Mononuclear cell (primary cell): Measurements from ENCODE around the gene ZIC2. TPM values are rescaled to one million over a fixed set of nuclear protein-coding genes. Genes with fewer than 3 reads are reported as not detected.
"Not testable (repeated sequence)": the region's sequence is repeated elsewhere in the genome, so short reads cannot be mapped to it uniquely, and the experiment has no call there.

Source experiments
- H3K27me3 ChIP-seq: 2 replicates; pipeline ENCODE4 v1.6.0; 2011; ENCODE audit warnings: low read length, control low read depth; ENCODE audit not compliant: insufficient read depth
- H3K4me1 ChIP-seq: 2 replicates; pipeline ENCODE4 v1.5.1; 2011; ENCODE audit warnings: mild to moderate bottlenecking, low read length, control low read depth; ENCODE audit not compliant: insufficient read depth
- H3K4me3 ChIP-seq: 2 replicates; pipeline ENCODE4 v1.5.1; 2011; ENCODE audit warnings: mild to moderate bottlenecking, low read length, moderate library complexity
- H3K9me3 ChIP-seq: 2 replicates; pipeline ENCODE4 v1.5.1; 2011; ENCODE audit warnings: low read depth, mild to moderate bottlenecking, control low read depth, low read length
- total RNA-seq: library from RNA; depleted of rRNA; stranded (reverse); fragments of >200 nt; gene quantifications from one replicate; pipeline ENCODE4 v1.2.3, GENCODE V29; 2012

ZIC2 gene
- total RNA-seq, result not detected

GRCh38 chr13:99981735-99982035 is at the start of gene ZIC2:
Gene ZIC2 (plus strand): TSS chr13:99981784. CDS start chr13:99982065, 281 bp downstream.
- Histone ChIP-seq H3K4me1 (peaks cover 38% of the 10 kb centered on the region), H3K9me3 (no peaks in the 10 kb centered on the region), H3K4me3 (no peak within 1 kb of the TSS)

GRCh38 chr13:99932912-99933311 is 48.7 kb upstream of the ZIC2 start:
- no peaks in the 10 kb centered on the region for H3K27me3 ChIP-seq
- no peaks in the 10 kb centered on the region for H3K9me3 ChIP-seq
- H3K4me1 ChIP-seq, result no peaks in the 10 kb centered on the region
- no peak overlapping the region for H3K4me3 ChIP-seq

More at GRCh38 chr13:99981735-99982035, at the start of gene ZIC2:
- H3K27me3 ChIP-seq, result peaks cover 78% of the 10 kb centered on the region

- Histone ChIP-seq H3K9me3 (no peaks in the 10 kb centered on the region), H3K27me3 (no peaks in the 10 kb centered on the region), H3K4me1 (no peaks in the 10 kb centered on the region), H3K4me3 (no peak overlapping the region)
These were observed 45.8 kb upstream of the ZIC2 start for GRCh38 chr13:99935772-99936171.

- H3K4me1 ChIP-seq, result no peaks in the 10 kb centered on the region
These were observed 42.9 kb upstream of the ZIC2 start for GRCh38 chr13:99938635-99939034.

GRCh38 chr13:99941086-99941485 is 40.5 kb upstream of the ZIC2 start:
- Histone ChIP-seq H3K4me1 (no peaks in the 10 kb centered on the region), H3K27me3 (no peaks in the 10 kb centered on the region), H3K4me3 (no peak overlapping the region), H3K9me3 (no peaks in the 10 kb centered on the region)

More at GRCh38 chr13:99938635-99939034, 42.9 kb upstream of the ZIC2 start:
- Histone ChIP-seq H3K4me3 (no peak overlapping the region), H3K9me3 (no peaks in the 10 kb centered on the region), H3K27me3 (no peaks in the 10 kb centered on the region)

GRCh38 chr13:99941911-99942310 is 39.7 kb upstream of the ZIC2 start:
- no peaks in the 10 kb centered on the region for H3K4me1 ChIP-seq
- H3K9me3 ChIP-seq, result no peaks in the 10 kb centered on the region
- peaks cover 2% of the 10 kb centered on the region for H3K27me3 ChIP-seq
- no peak overlapping the region for H3K4me3 ChIP-seq

- Histone ChIP-seq H3K9me3 (no peaks in the 10 kb centered on the region), H3K27me3 (peaks cover 3% of the 10 kb centered on the region), H3K4me1 (no peaks in the 10 kb centered on the region), H3K4me3 (no peak overlapping the region)
These were observed 37.5 kb upstream of the ZIC2 start for GRCh38 chr13:99944102-99944501.

GRCh38 chr13:99944606-99945005 is 37.0 kb upstream of the ZIC2 start:
- Histone ChIP-seq H3K4me3 (no peak overlapping the region), H3K4me1 (no peaks in the 10 kb centered on the region), H3K27me3 (peaks cover 5% of the 10 kb centered on the region), H3K9me3 (no peaks in the 10 kb centered on the region)

GRCh38 chr13:99945515-99945914 is 36.1 kb upstream of the ZIC2 start:
- H3K4me3 ChIP-seq, H3K27me3 ChIP-seq, H3K4me1 ChIP-seq, H3K9me3 ChIP-seq: not testable (repeated sequence)

- no peaks in the 10 kb centered on the region for H3K4me1 ChIP-seq
- no peak overlapping the region for H3K4me3 ChIP-seq
- no peaks in the 10 kb centered on the region for H3K9me3 ChIP-seq
- H3K27me3 ChIP-seq, result peaks cover 20% of the 10 kb centered on the region
These were observed 33.9 kb upstream of the ZIC2 start for GRCh38 chr13:99947666-99948065.

- no peaks in the 10 kb centered on the region for H3K9me3 ChIP-seq
- no peak overlapping the region for H3K4me3 ChIP-seq
- peaks cover 28% of the 10 kb centered on the region for H3K27me3 ChIP-seq
- H3K4me1 ChIP-seq, result no peaks in the 10 kb centered on the region
These were observed 33.2 kb upstream of the ZIC2 start for GRCh38 chr13:99948411-99948810.

- Histone ChIP-seq H3K4me3 (no peak overlapping the region), H3K9me3 (no peaks in the 10 kb centered on the region), H3K27me3 (peaks cover 34% of the 10 kb centered on the region), H3K4me1 (no peaks in the 10 kb centered on the region)
These were observed 32.5 kb upstream of the ZIC2 start for GRCh38 chr13:99948907-99949678.

GRCh38 chr13:99949679-99950413 is 31.7 kb upstream of the ZIC2 start:
- Histone ChIP-seq H3K27me3 (peaks cover 41% of the 10 kb centered on the region), H3K4me1 (no peaks in the 10 kb centered on the region), H3K4me3 (no peak overlapping the region), H3K9me3 (no peaks in the 10 kb centered on the region)

GRCh38 chr13:99951666-99952065 is 29.9 kb upstream of the ZIC2 start:
- not testable (repeated sequence) for H3K4me1 ChIP-seq, H3K4me3 ChIP-seq, H3K9me3 ChIP-seq
- H3K27me3 ChIP-seq, result peaks cover 60% of the 10 kb centered on the region

GRCh38 chr13:99953138-99953755 is 28.3 kb upstream of the ZIC2 start:
- no peaks in the 10 kb centered on the region for H3K9me3 ChIP-seq
- peaks cover 72% of the 10 kb centered on the region for H3K27me3 ChIP-seq
- peaks cover 9% of the 10 kb centered on the region for H3K4me1 ChIP-seq
- H3K4me3 ChIP-seq, result no peak overlapping the region
